MV-4-11 (cell line): Measurements from ENCODE around the gene PLPPR3.

Experiments used
- DNase-seq: peaks from one replicate; lab custom pipeline; 2025; lab: John Stamatoyannopoulos, UW

PLPPR3 gene

DNA sequence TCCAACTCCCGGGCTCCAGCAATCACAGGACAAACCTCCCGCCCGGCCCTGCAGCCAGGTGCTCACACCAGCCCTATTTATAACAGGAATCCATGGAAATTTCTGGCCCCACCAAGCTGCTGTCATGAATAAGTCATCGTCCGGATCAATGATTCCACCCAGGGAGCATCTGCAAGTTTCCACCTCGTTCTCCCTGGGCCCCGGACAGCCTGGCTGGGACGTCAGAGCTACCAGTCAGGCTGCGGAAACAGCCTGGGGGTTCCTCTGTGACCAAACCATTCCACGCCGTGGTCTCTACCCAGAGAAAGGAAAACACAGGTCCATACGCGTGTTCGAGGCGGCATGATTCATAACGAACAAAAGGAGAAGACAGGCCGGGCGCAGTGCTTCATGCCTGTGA, 45.2 kb downstream of the PLPPR3 start:
- no peak for DNase-seq

DNA sequence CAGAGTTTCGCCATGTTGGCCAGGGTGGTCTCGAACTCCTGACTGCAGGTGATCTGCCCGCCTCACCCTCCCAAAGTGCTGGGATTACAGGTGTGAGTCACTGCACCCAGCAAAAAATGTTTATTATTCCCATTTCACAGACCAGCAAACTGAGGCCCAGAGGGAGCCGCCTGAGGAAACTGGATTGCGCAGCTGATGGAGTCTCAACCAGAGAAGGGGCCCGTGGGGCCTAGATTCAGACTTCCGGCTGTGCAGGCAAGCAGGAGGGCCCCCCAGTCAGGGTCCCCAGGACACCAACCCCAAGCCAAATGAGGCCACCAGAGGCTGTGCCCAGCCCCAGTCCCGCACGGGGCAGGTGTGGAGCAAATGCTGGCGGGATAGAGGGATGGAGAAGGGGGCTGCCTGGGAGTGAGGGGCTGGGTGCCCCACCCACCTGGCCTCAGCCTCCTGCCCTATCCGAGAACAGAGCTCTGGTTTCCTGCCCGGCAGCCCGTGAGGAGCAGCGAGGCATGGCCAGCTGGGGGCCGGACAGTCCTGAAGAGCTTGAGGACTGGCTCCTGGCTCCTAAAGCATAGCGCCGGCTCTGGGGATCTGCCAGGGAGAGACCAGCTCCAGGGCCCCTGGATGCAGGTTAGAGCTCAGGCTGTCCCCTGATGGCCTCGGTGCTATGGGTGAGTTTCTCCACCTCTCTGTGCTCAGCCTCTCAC, 48.9 kb downstream of the PLPPR3 start:
- no peak for DNase-seq

DNA sequence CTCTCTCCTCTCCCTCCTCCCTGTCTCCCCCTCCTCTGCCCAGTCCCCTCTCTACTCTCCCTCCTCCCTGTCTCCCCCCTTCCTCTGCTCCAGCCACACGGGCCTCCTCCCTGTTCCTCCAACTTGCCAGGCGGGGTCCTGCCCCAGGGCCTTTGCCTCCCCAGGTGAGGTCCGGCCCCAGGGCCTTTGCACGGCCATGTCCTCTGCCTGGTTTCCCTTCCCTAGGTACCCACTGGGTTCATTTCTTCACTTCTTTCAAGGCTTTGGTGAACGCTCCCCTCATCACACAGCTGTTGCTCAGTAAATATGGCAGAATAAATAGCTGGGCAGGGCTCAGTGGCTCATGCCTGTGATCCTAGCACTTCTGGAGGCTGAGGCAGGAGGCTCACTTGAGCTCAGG, 49.7 kb downstream of the PLPPR3 start:
- DNase-seq = no peak

GRCh38 chr19:771332-771785, 50.4 kb downstream of the PLPPR3 start:
- peak; percentile 57 for DNase-seq

DNA sequence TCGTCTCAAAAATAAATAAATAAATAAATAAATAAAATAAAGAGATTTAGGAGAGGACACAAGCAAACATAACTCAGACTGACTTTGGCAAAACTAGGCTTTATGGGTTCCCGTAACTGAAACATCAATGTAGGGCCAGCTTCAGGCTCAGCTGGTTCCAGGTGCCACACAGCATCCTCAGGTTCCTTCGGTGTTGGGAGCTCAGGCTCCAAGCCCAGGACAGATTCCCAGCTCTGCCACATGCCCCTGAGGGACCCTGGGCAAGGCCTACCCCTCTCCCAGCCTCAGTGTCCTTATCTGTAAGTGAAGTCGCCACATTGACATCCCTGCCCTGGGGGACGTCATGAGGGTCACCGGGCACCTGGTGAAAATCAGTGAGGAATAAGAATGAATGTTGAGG, 52.1 kb downstream of the PLPPR3 start:
- DNase-seq = no peak

DNA sequence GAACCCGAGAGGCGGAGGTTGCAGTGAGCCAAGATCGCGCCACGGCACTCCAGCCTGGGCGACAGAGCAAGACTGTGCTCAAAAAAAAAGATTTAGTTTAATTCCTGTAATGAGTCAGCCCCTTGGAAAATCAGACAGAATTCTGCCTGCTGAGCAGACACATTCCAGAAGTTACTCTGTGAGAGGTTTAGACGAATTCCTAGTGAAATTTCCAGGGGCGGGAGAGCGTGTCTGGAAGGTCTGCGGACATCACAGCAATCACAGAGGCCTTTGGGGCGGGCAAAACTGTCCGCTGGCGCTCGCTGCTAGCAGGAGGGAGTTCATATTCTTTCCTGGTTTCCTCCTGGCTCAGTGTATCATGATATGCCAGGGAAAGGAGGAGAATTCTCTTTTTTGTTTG, 53.3 kb downstream of the PLPPR3 start:
- no peak for DNase-seq

DNA sequence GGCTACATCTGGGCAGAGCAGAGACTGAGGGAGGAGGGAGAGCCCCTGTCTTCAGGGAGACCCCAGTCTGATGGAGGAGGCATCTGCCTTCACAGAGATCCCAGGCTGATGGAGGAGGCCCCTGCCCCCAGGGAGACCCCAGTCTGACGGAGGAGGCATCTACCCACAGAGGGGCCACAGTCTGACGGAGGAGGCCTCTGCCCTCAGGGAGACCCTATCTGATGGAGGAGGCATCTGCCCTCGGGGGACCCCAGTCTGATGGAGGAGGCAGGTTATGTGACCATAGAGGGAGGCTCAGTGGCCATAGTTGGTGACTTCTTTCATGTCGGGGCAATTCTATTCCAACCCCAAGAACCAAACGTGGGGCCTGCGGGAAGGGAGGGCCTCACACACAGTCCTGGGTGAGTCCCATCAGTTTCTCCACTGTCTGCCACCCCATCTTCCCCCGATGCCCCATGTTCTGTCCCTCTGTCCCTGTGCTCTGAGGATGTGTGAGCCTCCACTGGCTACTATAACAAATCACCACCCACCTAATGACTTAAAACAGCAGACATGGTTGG, 56.5 kb downstream of the PLPPR3 start:
- no peak for DNase-seq

DNA sequence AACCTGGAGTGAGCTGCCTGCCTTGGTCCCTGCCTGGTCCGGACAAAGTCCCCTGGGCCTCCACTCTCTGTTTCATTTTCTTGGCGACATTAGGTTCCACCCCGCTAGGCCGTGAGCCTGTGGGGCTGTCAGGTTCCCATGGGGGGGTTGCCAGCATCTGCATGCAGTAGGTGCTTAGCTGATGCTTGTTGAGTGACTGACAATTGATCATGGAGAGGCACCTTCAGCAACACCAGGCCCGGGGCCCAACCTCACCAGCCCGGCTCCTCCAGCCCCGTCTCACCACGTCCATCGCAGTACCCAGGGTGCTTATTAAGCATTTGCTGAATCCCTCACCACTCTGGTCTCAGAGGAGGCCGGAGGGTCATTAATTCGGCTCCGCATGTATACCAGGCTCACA, 57.5 kb downstream of the PLPPR3 start:
- no peak for DNase-seq

GRCh38 chr19:763869-764268, 57.9 kb downstream of the PLPPR3 start:
- no peak for DNase-seq

GRCh38 chr19:763181-763580, 58.6 kb downstream of the PLPPR3 start:
- DNase-seq = no peak
